ENCODE results near the gene STK36.

STK36 gene

GRCh38 chr2:218720048-218721041 is 48.5 kb downstream of the STK36 start:
- DNase-seq = no peak

GRCh38 chr2:218721488-218721887 is 49.6 kb downstream of the STK36 start:
- no peak for DNase-seq

- DNase-seq = no peak
These were observed 50.0 kb downstream of the STK36 start for GRCh38 chr2:218721934-218722333.

- DNase-seq = no peak
These were observed 50.5 kb downstream of the STK36 start for GRCh38 chr2:218722419-218722818.

GRCh38 chr2:218722876-218723785 is 51.2 kb downstream of the STK36 start:
- DNase-seq = no peak

GRCh38 chr2:218726004-218726574 is 54.2 kb downstream of the STK36 start:
- DNase-seq = no peak

- DNase-seq = no peak
These were observed 55.7 kb downstream of the STK36 start for GRCh38 chr2:218727502-218728165.

GRCh38 chr2:218729640-218730039 is 57.8 kb downstream of the STK36 start:
- DNase-seq = no peak

- DNase-seq = no peak
These were observed 60.3 kb downstream of the STK36 start for GRCh38 chr2:218732052-218732760.

GRCh38 chr2:218732761-218733158 is 60.9 kb downstream of the STK36 start:
- DNase-seq = no peak

GRCh38 chr2:218733171-218734021 is 61.5 kb downstream of the STK36 start:
- DNase-seq = no peak

- no peak for DNase-seq
These were observed 62.5 kb downstream of the STK36 start for GRCh38 chr2:218734190-218734975.

- DNase-seq = no peak
These were observed 64.6 kb downstream of the STK36 start for GRCh38 chr2:218736531-218736930.

GRCh38 chr2:218743068-218743467 is 71.2 kb downstream of the STK36 start:
- no peak for DNase-seq

GRCh38 chr2:218744615-218745014 is 72.7 kb downstream of the STK36 start:
- DNase-seq = no peak

GRCh38 chr2:218745160-218745558 is 73.3 kb downstream of the STK36 start:
- no peak for DNase-seq

- DNase-seq = no peak
These were observed 73.9 kb downstream of the STK36 start for GRCh38 chr2:218745559-218746469.

- no peak for DNase-seq
These were observed 74.5 kb downstream of the STK36 start for GRCh38 chr2:218746470-218746795.

GRCh38 chr2:218746960-218747359 is 75.1 kb downstream of the STK36 start:
- DNase-seq = no peak
